HepG2 (cell line): ENCODE data around the gene SLC25A51. TPM values are rescaled to one million over a fixed set of nuclear protein-coding genes. Genes with fewer than 3 reads are reported as not detected.

Source experiments
- ATAC-seq: fragments of 200-7000 bp; cut with Tn5 transposase; 3 replicates; pipeline ENCODE4 v1.9.1; 2020; ENCODE audit warnings: mild to moderate bottlenecking, moderate library complexity
- BruUV-seq: library from RNA; stranded (reverse); fragments of 400-500 nt; replicated peaks from 2 replicates; lab custom pipeline; 2021; lab: Mats Ljungman, UMichigan
- CTCF ChIA-PET: fragments of 300-600 bp; formaldehyde crosslinking; extraction: SDS; loops from one replicate; lab custom pipeline; 2021; ENCODE audit warnings: low total read pairs, inconsistent platforms, low intra/inter-chr PET ratio; lab: Yijun Ruan, JAX
- POLR2A ChIA-PET: fragments of 350-600 bp; sonication (Branson Sonifier 250); formaldehyde crosslinking; loops from one replicate; lab custom pipeline; 2020; ENCODE audit warnings: antibody characterized with exemption, inconsistent platforms; lab: Yijun Ruan, JAX
- DNase-seq: peaks from one replicate; pipeline ENCODE4 v3.0.0-alpha.2; 2015; ENCODE audit warnings: low spot score
- FAIRE-seq: peaks from 3 replicates; lab custom pipeline; 2011; peaks lifted over from hg19 to GRCh38; lab: Jason Lieb, UNC
- H2AFZ ChIP-seq: one replicate; pipeline ENCODE4 v1.6.1; 2011; ENCODE audit warnings: low read length, inconsistent platforms
- H3K27ac ChIP-seq: fragments of 300-600 bp; 3 replicates; pipeline ENCODE4 v1.8.0; 2011; ENCODE audit warnings: mixed run types, mild to moderate bottlenecking, mixed read lengths, low read length, inconsistent platforms; ENCODE audit not compliant: insufficient read depth; ENCODE audit errors: extremely low read length
- H3K27me3 ChIP-seq, 2 experiments: fragments of 200-600 bp in 1 of 2; 2 replicates in 1 of 2; 3 replicates in 1 of 2; pipeline versions ENCODE4 v1.6.0 to v1.8.0; 2011; ENCODE audit warnings: low read length in 2 of 2, mild to moderate bottlenecking in 2 of 2, moderate library complexity in 2 of 2, inconsistent platforms in 1 of 2; ENCODE audit not compliant: insufficient read depth in 2 of 2, control insufficient read depth in 1 of 2
- H3K36me3 ChIP-seq, 2 experiments: fragments of 200-600 bp in 1 of 2; replicated peaks in 1 of 2; 2 replicates in 1 of 2; 3 replicates in 1 of 2; pipeline versions ENCODE4 v1.5.1 to v1.8.0; 2011; ENCODE audit warnings: low read length in 2 of 2, inconsistent platforms in 1 of 2; ENCODE audit not compliant: insufficient read depth in 2 of 2, control insufficient read depth in 1 of 2
- H3K4me1 ChIP-seq: 2 replicates; pipeline ENCODE4 v1.5.1; 2012; ENCODE audit warnings: low read length, inconsistent platforms; ENCODE audit not compliant: insufficient read depth
- H3K4me2 ChIP-seq: 2 replicates; pipeline ENCODE4 v1.6.0; 2011; ENCODE audit warnings: low read depth, low read length, inconsistent platforms
- H3K4me3 ChIP-seq, 3 experiments: fragments of 200-600 bp in 1 of 3; sonication (generic), shearing (Covaris generic) in 1 of 3; replicated peaks in 1 of 3; 2 replicates each; pipeline ENCODE4 v1.5.1; 2011 to 2016; ENCODE audit warnings: low read length in 3 of 3, inconsistent platforms in 2 of 3, low read depth in 2 of 3, mild to moderate bottlenecking in 2 of 3, control low read depth in 1 of 3, mixed read lengths in 1 of 3; ENCODE audit not compliant: insufficient read depth in 1 of 3
- H3K79me2 ChIP-seq: one replicate; pipeline ENCODE4 v1.6.1; 2011; ENCODE audit warnings: low read length, inconsistent platforms; ENCODE audit not compliant: insufficient read depth
- H3K9ac ChIP-seq: 2 replicates; pipeline ENCODE4 v1.6.0; 2011; ENCODE audit warnings: mild to moderate bottlenecking, low read depth, low read length, inconsistent platforms; ENCODE audit not compliant: insufficient read depth
- H3K9me3 ChIP-seq: 2 replicates; pipeline ENCODE4 v1.5.1; 2012; ENCODE audit warnings: mild to moderate bottlenecking, low read length
- H4K20me1 ChIP-seq: 2 replicates; pipeline ENCODE4 v1.6.0; 2011; ENCODE audit warnings: inconsistent platforms, mild to moderate bottlenecking, low read length, moderate library complexity; ENCODE audit not compliant: insufficient read depth
- ATAD3A ChIP-seq: sonication (generic); formaldehyde crosslinking; IDR thresholded peaks from 2 replicates; pipeline ENCODE4 v1.4.0; 2020; ENCODE audit warnings: missing genetic modification reagents
- CBX2 ChIP-seq, 2 experiments: fragments of 200-600 bp in 1 of 2; sonication (generic); formaldehyde crosslinking in 1 of 2; IDR thresholded peaks; 2 replicates each; pipeline versions ENCODE4 v1.7.0 to v1.8.1; 2018 to 2022; ENCODE audit warnings: low read depth in 2 of 2, low read length in 1 of 2, mild to moderate bottlenecking in 1 of 2, missing genetic modification reagents in 1 of 2
- CREB1 ChIP-seq, 2 experiments: fragments of 450-650 bp in 1 of 2; IDR thresholded peaks; 2 replicates each; pipeline ENCODE4 v1.6.1; 2016 to 2017; ENCODE audit warnings: control low read depth in 1 of 2, mild to moderate bottlenecking in 1 of 2, missing compliant biosample characterization in 1 of 2, missing genetic modification characterization in 1 of 2
- HDAC1 ChIP-seq: sonication (generic); formaldehyde crosslinking; IDR thresholded peaks from 2 replicates; pipeline ENCODE4 v1.5.1; 2020; ENCODE audit warnings: mild to moderate bottlenecking, missing genetic modification reagents
- HOXA7 ChIP-seq: sonication (generic); formaldehyde crosslinking; IDR thresholded peaks from 2 replicates; pipeline ENCODE4 v1.8.1; 2022; ENCODE audit warnings: mild to moderate bottlenecking, missing genetic modification reagents, moderate library complexity
- NR2F6 ChIP-seq, 2 experiments: IDR thresholded peaks; 2 replicates each; pipeline ENCODE4 v1.6.1; 2016; ENCODE audit warnings: antibody characterized with exemption in 1 of 2, mild to moderate bottlenecking in 1 of 2
- SIN3B ChIP-seq: fragments of 150-350 bp; IDR thresholded peaks from 2 replicates; pipeline ENCODE4 v1.6.1; 2014; ENCODE audit warnings: low read length
- ZNF557 ChIP-seq: sonication (generic); formaldehyde crosslinking; IDR thresholded peaks from 2 replicates; pipeline ENCODE4 v1.4.0; 2020; ENCODE audit warnings: missing genetic modification reagents
- ZNF577 ChIP-seq: sonication (generic); formaldehyde crosslinking; IDR thresholded peaks from 2 replicates; pipeline ENCODE4 v1.4.0; 2020; ENCODE audit warnings: mild to moderate bottlenecking, low read depth, missing genetic modification reagents, borderline replicate concordance
- WGBS: methylation state at CpG from one replicate; pipeline ENCODE4 v1.1.6; 2017; ENCODE audit warnings: low lambda C conversion rate; 5-methylcytosine and 5-hydroxymethylcytosine counted together
- in situ Hi-C: cut with HindIII; loops from 2 replicates; pipeline ENCODE4 v1.10.0; 2017; ENCODE audit warnings: low pct_unique_long_range_greater_than_20kb; ENCODE audit not compliant: extremely low pct_ligation_motif_present
- intact Hi-C: fragments of 100-400 bp; cut with micrococcal nuclease; formaldehyde crosslinking; loops from one replicate; pipeline ENCODE4 v1.10.0; 2022; ENCODE audit not compliant: unreplicated experiment
- polyA plus RNA-seq, 8 experiments: library from polyadenylated mRNA; depleted of rRNA in 3 of 8; stranded (reverse) in 7 of 8; unstranded in 1 of 8; fragments of >200 nt; fragmentation: Illumina TruSeq in 4 of 8; extraction: Trizol in 4 of 8; gene quantifications; 2 replicates each; pipeline versions ENCODE4 v1.2.1 to v1.2.3, GENCODE V29; 2011 to 2016; ENCODE audit warnings: low read depth in 4 of 8, missing spikeins in 1 of 8, mixed read lengths in 1 of 8; ENCODE audit not compliant: insufficient read depth in 1 of 8
- total RNA-seq, 5 experiments: library from RNA; depleted of rRNA; stranded (reverse); fragments of >200 nt; fragmentation: Illumina TruSeq; extraction: Trizol; gene quantifications; 2 replicates each; pipeline ENCODE4 v1.2.3, GENCODE V29; 2016; ENCODE audit warnings: low read depth in 1 of 5
- TF ChIP-seq, protein P1 (sequence below): sonication (generic); formaldehyde crosslinking; IDR thresholded peaks from 2 replicates; pipeline ENCODE4 v1.5.0; 2020; ENCODE audit warnings: mild to moderate bottlenecking, low read depth, missing genetic modification reagents, borderline replicate concordance
- TF ChIP-seq, protein P2 (sequence below): IDR thresholded peaks from 2 replicates; pipeline ENCODE4 v1.6.1; 2018; ENCODE audit warnings: missing genetic modification reagents, mild to moderate bottlenecking, missing compliant biosample characterization
- TF ChIP-seq, protein P3 (sequence below): sonication (generic); formaldehyde crosslinking; IDR thresholded peaks from 2 replicates; pipeline ENCODE4 v1.5.1; 2020; ENCODE audit warnings: mild to moderate bottlenecking, missing genetic modification reagents, moderate library complexity
- TF ChIP-seq, protein P4 (sequence below): IDR thresholded peaks from 2 replicates; pipeline ENCODE4 v1.6.1; 2016; ENCODE audit warnings: low read depth, missing genetic modification reagents, missing compliant biosample characterization

SLC25A51 gene
- total and polyA plus RNA-seq, 2 of the 13 experiments (the other 11 are each of a cell fraction or from before 2014, with no cell fraction given): 14.6 to 37.7 TPM

DNA sequence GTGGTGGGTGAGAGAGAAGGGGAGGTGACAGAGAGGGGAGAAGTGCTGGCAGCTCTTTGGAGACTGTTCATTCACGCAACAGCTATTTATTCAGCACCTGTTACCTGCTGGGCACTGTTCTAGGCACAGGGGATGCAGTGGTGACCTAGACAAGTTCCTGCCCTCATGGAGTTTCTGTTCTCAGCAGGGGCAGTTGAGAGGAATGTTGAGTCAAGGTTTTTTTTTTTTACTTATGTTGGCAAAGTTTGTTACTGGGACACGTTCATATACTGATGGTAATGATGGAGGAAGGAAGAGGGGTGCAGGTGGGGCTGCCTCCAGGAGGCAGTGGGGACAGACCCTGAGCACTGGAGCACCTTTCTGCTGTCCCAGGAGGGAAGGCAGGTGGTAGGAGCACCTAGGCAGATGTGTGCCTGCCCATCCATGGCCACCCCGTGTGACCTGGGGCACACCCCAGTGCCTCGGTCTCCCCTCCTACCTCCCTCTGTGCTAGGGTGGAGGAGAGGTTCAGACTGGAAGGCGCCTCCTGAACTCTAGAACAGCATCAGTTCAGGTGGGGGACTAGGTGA is 49.4 kb upstream of the SLC25A51 start:
- 95% methylated on average over 5 of the region's 5 CpGs for whole genome bisulfite sequencing
- H2AFZ ChIP-seq: no peak overlapping the region
- H3K4me1 ChIP-seq: peaks cover 30% of the 10 kb centered on the region
- intact Hi-C loops (no loop called here), in situ Hi-C loops (no loop called here)
- H3K4me2 ChIP-seq: no peak overlapping the region
- no peak overlapping the region for H3K4me3 ChIP-seq
- no peaks in the 10 kb centered on the region for H3K79me2 ChIP-seq
- no peak overlapping the region for H3K9ac ChIP-seq
- H3K27me3 ChIP-seq: no peaks in the 10 kb centered on the region
- peaks cover 50 to 97% of the 10 kb centered on the region in 2 experiments for H3K36me3 ChIP-seq
- DNase-seq (no peak), ATAC-seq (no peak), FAIRE-seq (no peak)
- no TSS peak for BruUV-seq
- H3K9me3 ChIP-seq: no peaks in the 10 kb centered on the region
- peaks cover 34% of the 10 kb centered on the region; the same call in 1 of the 2 replicates for H4K20me1 ChIP-seq
- POLR2A ChIA-PET: no interaction called here
- CTCF ChIA-PET: no interaction called here
- no peak overlapping the region for H3K27ac ChIP-seq
- TF ChIP-seq NR2F6 (IDR thresholded peaks at IDR 0.05): no peak
- no peak for TF ChIP-seq NR2F6 (CRISPR knock-in tag; IDR thresholded peaks at IDR 0.05)
- TF ChIP-seq, protein P1, sequence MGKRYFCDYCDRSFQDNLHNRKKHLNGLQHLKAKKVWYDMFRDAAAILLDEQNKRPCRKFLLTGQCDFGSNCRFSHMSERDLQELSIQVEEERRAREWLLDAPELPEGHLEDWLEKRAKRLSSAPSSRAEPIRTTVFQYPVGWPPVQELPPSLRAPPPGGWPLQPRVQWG: no peak
- TF ChIP-seq, protein P2, sequence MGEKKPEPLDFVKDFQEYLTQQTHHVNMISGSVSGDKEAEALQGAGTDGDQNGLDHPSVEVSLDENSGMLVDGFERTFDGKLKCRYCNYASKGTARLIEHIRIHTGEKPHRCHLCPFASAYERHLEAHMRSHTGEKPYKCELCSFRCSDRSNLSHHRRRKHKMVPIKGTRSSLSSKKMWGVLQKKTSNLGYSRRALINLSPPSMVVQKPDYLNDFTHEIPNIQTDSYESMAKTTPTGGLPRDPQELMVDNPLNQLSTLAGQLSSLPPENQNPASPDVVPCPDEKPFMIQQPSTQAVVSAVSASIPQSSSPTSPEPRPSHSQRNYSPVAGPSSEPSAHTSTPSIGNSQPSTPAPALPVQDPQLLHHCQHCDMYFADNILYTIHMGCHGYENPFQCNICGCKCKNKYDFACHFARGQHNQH (CRISPR knock-in tag): no peak
- no peak for TF ChIP-seq ZNF557 (CRISPR knock-in tag)
- TF ChIP-seq, protein P3, sequence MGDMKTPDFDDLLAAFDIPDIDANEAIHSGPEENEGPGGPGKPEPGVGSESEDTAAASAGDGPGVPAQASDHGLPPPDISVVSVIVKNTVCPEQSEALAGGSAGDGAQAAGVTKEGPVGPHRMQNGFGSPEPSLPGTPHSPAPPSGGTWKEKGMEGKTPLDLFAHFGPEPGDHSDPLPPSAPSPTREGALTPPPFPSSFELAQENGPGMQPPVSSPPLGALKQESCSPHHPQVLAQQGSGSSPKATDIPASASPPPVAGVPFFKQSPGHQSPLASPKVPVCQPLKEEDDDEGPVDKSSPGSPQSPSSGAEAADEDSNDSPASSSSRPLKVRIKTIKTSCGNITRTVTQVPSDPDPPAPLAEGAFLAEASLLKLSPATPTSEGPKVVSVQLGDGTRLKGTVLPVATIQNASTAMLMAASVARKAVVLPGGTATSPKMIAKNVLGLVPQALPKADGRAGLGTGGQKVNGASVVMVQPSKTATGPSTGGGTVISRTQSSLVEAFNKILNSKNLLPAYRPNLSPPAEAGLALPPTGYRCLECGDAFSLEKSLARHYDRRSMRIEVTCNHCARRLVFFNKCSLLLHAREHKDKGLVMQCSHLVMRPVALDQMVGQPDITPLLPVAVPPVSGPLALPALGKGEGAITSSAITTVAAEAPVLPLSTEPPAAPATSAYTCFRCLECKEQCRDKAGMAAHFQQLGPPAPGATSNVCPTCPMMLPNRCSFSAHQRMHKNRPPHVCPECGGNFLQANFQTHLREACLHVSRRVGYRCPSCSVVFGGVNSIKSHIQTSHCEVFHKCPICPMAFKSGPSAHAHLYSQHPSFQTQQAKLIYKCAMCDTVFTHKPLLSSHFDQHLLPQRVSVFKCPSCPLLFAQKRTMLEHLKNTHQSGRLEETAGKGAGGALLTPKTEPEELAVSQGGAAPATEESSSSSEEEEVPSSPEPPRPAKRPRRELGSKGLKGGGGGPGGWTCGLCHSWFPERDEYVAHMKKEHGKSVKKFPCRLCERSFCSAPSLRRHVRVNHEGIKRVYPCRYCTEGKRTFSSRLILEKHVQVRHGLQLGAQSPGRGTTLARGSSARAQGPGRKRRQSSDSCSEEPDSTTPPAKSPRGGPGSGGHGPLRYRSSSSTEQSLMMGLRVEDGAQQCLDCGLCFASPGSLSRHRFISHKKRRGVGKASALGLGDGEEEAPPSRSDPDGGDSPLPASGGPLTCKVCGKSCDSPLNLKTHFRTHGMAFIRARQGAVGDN (CRISPR knock-in tag): no peak
- no peak for TF ChIP-seq ZNF577 (CRISPR knock-in tag)
- no peak for TF ChIP-seq CREB1 (IDR thresholded peaks at IDR 0.05)
- TF ChIP-seq CREB1 (CRISPR knock-in tag; IDR thresholded peaks at IDR 0.05): no peak
- TF ChIP-seq ATAD3A (CRISPR knock-in tag): no peak
- TF ChIP-seq CBX2 (IDR thresholded peaks at IDR 0.05; ENCODE audit: low read depth, low read length): no peak
- no peak for TF ChIP-seq CBX2 (CRISPR knock-in tag; IDR thresholded peaks at IDR 0.05; ENCODE audit: low read depth)
- no peak for TF ChIP-seq HDAC1 (CRISPR knock-in tag)
- TF ChIP-seq, protein P4, sequence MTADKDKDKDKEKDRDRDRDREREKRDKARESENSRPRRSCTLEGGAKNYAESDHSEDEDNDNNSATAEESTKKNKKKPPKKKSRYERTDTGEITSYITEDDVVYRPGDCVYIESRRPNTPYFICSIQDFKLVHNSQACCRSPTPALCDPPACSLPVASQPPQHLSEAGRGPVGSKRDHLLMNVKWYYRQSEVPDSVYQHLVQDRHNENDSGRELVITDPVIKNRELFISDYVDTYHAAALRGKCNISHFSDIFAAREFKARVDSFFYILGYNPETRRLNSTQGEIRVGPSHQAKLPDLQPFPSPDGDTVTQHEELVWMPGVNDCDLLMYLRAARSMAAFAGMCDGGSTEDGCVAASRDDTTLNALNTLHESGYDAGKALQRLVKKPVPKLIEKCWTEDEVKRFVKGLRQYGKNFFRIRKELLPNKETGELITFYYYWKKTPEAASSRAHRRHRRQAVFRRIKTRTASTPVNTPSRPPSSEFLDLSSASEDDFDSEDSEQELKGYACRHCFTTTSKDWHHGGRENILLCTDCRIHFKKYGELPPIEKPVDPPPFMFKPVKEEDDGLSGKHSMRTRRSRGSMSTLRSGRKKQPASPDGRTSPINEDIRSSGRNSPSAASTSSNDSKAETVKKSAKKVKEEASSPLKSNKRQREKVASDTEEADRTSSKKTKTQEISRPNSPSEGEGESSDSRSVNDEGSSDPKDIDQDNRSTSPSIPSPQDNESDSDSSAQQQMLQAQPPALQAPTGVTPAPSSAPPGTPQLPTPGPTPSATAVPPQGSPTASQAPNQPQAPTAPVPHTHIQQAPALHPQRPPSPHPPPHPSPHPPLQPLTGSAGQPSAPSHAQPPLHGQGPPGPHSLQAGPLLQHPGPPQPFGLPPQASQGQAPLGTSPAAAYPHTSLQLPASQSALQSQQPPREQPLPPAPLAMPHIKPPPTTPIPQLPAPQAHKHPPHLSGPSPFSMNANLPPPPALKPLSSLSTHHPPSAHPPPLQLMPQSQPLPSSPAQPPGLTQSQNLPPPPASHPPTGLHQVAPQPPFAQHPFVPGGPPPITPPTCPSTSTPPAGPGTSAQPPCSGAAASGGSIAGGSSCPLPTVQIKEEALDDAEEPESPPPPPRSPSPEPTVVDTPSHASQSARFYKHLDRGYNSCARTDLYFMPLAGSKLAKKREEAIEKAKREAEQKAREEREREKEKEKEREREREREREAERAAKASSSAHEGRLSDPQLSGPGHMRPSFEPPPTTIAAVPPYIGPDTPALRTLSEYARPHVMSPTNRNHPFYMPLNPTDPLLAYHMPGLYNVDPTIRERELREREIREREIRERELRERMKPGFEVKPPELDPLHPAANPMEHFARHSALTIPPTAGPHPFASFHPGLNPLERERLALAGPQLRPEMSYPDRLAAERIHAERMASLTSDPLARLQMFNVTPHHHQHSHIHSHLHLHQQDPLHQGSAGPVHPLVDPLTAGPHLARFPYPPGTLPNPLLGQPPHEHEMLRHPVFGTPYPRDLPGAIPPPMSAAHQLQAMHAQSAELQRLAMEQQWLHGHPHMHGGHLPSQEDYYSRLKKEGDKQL: no peak
- no peak for TF ChIP-seq HOXA7 (CRISPR knock-in tag)
- TF ChIP-seq SIN3B: no peak
